IPS DF 4.7 (cell line): Measurements from ENCODE around the gene ZBTB5.

Source experiments
- DNase-seq: peaks from one replicate; pipeline ENCODE4 v3.0.0-alpha.2; 2013; ENCODE audit warnings: low spot score; ENCODE audit errors: extremely low read depth

The ZBTB5 gene

DNA sequence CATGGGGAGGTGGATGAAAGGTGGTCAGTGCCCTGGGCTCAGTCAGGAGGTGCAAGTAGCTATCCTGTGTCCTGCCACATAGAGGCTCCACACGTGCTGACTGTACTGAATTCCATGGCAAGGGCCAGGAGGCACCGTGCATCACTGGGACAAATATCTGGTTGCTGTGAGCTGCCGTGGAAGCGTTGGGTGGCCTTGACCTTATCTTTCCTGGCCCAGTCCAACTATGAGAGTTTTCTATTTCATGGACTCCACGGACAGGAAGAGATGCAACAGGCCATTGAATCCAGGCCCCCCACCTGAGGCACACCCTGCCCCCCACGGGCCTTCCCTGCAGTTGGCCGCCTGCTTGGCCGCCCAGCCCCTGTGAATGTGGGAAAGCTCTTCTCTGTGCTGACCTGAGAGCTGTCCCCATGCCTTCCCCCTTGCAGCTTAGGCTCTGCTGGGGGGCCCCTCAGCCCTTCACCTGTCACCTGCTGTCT lies 41.0 kb downstream of the ZBTB5 start:
- DNase-seq: no peak

DNA sequence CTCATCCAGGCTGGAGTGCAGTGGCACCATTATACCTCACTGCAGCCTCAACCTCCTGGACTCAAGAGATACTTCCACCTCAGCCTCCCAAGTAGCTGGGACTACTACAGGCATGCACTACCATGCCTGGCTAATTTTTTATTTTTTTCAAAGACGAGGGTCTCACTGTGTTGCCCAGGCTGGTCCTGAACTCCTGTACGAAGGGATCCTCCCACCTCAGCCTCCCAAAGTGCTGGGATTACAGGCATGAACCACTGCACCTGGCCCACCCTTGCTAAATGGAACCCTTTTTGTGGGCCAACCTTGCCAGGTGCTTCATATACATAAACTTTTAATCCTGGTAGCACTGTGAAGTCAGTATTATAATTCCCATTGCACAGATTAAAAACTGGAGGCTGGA lies 41.7 kb downstream of the ZBTB5 start:
- DNase-seq: no peak

DNA sequence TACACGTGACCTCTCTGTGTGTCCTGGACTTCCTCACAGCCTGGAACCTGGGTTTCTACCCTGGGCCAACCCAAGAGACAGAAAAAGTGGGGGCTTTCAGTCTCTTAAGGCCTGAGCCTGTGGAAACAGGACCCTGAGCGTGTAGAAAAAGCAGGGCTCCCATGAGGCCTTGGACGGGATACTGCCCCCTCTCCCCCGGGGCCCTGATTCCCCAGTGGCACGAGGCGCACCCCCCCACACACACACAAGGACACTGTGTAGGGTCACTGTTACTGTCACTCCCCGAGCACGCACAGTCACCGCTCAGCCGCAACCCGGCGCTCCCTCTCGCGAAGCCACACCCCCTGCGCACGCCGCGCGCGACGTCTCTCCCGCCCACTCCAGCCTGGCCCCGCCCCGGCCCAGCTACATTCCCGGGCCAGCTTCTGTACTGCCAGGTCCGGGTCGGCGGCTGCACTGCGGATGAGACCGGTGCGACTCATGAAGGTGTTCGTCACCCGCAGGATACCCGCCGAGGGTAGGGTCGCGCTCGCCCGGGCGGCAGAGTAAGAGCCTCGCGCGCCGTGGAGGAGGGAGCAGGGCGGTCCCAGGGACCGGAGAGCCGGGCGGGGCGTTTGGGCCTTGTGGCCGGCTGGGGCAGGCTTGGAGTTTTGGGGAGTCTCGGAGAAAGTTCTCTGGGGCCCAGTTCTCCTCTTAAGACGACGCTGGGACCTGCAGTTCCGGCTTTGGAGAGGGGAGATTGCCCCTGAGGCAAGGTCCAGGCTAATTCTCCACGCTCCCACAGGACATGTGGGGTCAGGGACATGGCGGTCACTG lies 42.8 kb downstream of the ZBTB5 start, which contains the start of gene GRHPR:
TSS of gene GRHPR (plus strand) at position 408 of the 816 bp plus-strand sequence. CDS start at position 463, 55 bp downstream.
- DNase-seq: no peak

DNA sequence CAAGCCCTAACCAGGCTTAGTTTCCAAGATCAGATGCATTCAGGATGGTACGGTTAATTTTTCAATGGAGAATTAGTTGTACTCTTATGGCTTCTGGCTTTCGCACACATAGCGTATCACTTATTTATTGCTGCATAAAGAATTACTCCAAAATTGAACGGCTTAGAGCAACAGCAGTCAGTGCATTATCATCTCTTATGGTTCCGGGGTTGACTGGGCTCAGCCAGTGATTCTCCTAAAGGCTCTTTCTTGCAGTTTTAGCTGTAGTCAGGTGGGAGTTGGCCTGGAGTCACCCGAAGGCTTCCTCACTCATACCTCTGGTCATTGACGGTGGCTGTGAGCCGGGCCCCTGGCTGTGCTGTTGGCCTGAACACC lies 43.3 kb downstream of the ZBTB5 start:
- DNase-seq: no peak

DNA sequence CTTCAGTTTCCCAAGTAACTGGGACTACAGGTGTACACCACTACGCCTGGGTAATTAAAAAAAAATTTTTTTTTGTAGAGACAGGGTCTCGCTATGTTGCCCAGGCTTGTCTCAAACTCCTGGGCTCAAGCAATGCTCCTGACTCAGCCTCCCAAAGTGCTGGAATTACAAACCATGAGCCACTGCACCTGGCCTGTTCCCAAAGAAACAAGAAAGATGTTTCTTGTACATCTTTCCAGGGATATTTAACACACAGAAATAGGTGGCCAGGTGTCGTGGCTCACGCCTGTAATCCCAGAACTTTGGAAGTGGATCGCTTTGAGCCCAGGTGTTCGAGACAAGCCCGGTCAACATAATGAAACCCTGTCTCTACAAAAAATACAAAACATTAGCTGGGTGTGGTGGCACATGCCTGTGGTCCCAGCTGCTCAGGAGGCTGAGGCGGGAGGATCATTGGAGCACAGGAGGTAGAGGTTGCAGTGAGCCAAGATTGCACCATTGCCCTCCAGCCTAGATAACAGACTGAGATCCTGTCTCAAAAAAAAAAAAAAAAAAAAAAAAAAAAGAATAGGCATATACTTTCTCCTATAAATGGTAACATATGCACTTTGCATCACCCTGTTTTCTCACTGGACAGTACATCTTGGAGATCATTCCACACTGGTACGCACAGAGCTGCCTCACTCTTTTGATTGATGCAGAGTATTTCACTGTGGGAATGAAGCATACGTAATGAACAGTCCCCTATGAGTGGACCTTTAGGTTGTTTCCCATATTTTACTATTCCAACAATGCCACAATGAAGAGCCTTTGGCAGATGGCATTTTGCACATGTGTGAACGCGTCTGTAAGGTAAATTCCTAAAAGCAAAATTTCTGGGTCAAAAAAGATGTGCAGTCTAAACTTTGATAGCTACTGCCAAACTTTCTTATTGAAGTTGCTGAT lies 44.7 kb downstream of the ZBTB5 start:
- DNase-seq: no peak

DNA sequence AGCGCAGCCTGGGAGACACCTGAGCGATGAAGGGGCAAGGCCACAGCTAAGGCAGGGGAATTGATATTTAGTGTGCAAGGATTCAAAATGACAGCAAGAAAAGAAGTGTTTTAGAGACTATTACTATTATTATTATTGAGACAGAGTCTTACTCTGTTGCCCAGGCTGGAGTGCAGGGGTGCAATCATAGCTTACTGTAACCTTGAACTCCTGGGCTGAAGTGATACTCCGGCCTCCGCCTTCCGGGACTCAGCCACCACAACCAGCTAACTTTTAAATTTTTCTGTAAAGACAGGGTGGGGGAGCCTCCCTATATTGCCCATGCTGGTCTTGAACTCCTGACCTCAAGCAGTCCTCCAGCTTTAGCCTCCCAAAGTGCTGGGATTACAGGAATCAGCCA lies 46.0 kb downstream of the ZBTB5 start:
- DNase-seq: no peak

DNA sequence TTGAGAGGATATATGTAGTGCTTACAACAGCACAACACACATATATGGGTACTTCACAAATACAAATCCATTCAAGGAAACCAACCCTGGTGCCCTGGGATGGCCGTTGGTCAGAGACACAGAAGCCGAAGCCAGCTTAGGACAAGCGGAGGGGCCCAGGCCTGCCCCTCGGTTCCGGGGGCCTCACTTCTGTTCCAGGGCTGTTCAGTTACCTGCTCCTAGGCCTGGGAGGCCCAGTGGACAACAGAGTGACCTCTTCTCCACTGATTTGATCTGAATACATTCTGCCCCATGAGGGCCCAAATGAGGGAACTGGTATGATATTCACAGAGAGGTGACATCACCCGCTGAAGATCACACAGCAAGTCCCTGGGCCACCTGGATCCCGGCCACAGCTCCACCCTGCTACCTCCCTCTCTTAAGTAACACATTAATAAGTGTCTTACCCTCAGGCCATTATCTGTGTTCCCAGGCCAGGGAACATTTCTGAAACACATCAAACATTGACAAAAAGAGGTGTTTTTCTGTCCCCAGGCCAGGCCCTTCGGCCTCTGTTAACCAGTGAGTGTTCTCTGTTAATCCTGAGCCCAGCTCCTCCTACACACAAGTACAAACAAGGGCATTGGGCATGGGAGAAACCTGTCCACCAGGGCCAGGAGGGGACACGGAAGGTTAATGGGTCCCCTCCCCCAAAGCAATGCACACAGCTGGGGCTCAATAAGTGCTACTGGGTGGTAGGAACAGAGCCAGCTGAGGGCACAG lies 47.2 kb downstream of the ZBTB5 start:
- no peak for DNase-seq

DNA sequence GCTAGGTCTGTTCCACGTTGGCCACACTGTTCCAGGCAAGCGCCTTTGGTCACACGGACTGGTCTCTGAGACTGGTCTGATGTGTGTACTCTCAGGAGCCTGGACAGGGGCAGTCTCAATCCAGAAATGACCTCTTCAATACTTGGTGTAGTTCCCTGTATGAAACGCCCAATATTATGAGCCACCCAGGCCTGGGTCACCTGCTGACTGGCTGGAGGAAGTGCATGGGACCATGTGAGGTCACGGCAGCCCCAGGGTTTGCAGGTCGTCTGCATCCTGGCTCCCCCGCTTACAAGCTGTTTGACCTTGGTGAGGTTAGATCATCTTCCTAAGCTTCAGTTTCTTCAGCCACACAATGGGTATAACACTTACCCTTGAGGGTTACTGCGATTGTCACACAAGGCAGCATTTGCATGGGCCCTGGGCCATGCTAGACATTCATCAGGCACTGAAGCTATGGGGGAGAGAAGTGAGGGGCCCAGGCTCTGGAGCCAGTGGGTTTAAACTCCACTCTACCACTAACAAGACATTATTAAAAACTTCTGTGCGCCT lies 47.9 kb downstream of the ZBTB5 start:
- DNase-seq: no peak

DNA sequence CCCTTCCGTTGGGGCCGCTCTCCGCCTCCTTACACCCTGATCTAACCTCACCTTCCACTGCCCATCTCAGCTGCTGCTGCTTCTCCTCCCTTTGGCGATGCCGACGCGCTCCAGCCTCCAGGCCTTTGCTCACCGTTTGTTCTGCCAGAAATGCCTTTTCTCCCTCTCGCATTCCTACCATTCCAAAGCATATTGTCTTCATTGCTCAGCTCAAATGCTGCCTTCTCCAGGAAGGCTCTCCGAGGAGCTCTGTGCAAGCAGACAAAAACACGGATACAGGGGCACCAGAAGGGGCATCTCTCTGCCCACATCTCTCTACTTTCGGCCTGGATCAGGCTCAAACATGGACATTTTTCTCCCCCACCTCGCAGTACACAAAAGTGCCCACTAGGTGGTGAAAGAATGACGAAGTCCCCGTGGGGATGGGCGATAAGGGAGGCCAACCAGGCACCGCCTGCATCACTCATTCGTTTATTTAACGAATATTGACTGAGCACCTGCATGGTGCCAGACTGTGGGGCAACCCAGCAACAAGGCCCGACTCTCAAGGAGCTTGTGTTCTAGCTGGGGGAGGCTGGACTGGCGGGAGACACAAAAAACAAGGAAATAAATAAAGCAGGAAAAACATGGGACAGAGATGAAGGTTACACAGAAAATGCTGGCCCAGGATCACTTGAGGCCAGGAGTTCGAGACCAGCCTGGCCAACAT lies 50.1 kb downstream of the ZBTB5 start:
- DNase-seq: peak; percentile 74

DNA sequence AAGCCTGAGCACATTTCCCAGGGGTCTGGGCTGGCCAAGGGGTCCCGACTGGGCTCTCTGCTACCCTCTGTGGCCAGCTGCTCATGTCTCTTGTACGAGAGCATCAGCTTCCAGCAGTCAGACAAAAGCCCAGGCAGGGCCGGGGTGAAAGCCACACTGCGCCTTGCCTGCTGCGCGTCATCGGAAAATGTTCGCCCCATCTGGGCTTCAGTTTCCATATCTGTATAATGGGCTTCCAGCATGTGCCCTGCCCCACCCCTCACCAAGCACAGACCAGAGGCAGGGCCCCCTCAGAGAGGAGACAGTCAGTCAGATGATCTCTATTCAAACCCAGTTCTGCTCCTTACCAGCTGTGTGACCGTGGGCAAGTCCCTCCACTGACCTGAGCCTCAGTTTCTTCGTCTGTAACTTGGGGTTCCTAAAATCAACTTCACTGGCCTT lies 50.7 kb downstream of the ZBTB5 start:
- DNase-seq: no peak

DNA sequence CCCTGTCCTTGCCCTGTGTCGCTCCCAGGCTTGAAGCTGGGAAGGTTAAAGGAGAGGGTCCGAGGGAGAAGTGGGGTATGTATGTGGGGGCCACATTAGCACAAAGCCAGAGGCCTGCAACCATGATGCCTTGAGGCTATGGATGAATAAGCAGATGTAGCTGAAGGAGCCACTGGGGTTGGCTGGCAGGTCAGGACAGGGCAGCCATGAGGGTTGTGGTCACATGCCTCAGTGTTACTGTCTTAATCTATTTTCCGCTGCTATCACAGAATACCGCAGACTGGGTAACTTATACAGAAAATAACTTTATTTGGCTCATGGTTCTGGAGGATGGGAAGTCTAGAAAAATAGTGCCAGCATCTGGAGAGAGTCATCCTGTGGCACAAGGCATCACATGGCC lies 51.9 kb downstream of the ZBTB5 start:
- no peak for DNase-seq

DNA sequence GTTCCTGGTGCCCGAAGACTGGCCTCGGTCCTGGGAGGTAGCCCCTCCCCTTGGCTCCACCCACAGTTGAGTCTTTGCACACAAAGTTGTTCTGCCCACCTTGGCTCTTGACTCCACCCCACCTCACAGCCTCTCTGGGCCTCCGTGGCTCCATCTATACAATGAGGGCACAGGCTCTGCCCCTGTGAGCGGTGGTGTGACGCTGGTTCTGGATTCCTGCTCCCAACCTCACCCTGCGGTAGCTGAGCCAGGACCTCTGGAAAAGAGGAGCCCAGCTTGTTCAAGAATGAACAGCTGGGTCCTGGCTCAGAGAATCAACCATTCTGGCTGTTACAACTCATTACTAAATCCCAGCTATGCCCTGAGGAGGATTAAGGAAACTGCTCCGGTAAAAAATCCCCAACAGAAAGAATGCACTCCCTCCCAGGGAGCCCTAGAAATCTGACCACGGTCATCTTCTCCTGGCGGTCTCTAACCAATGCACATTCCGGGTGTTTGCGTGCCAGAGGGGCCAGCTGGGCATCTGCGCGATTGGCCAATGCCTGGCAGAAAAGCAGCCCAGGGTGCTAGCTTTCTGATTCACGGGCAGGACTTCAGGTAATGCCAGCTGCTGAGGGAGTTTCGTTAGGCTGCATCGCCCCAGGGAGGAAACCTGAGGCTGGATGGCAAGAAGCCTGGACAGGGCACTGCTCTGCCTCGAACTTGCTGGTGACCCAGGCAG lies 52.7 kb downstream of the ZBTB5 start:
- no peak for DNase-seq

DNA sequence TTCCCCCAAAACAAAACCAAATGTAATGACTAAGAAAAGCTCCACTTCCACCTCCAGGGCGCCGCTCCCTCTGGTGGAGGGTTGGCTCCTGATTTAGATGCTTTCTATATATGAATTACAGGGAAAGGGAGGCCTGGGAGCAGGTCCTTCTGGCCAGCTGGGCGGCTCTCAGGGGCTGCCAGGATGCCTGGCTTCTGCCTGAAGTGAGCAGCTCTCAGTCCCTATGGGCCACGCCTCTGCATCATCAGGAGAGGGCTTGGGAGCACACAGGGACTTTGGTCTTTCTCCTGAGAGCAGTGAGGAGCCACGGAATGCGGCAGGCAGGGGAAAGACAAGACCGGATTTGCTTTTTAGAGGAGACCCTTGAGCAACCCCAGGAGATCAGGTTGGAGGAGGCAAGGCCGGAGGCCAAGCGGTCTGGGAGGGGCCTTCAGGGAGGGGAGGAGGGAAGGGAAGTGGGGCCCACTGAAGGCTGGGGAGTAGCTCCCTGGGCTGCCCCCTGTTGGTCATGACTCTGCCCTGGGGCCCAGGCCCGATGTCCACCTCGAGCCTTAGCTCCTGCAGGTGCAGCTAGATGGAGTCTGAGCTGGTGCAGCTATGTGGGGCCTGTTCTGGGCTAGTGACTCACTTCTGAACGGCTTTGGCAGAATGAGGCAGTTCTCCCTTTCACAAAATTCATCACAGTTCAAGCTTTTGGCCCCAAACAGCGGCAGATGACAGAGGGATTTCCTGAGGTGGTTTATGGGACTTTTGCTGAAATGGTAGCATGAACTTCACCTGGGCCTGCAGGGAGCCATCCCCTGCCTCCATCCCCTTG lies 54.1 kb downstream of the ZBTB5 start:
- no peak for DNase-seq

DNA sequence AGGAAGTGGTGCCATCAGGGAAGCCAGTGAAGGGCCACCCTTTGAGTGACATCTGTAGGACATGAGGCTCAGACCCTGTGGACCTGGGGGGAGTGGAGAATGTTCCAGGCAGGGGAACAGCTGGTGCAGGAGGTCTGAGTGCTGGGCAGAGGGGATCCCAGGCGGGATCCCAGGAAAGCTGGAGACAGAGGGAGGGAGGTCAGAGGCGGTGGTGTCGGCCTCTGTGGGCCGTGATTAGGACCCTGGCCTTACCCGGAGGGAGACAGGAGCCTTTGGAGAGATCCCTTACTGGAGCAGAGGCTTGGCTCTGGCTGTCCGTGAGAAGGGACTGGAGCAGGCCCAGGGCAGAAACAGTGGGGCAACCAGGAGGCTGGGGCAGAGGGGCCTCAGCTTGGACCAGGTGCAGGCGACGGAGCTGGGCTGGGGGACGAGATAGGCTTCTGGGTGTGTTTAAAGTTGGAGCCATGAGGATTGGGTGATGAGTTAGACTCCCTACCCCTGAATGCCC lies 54.8 kb downstream of the ZBTB5 start:
- no peak for DNase-seq

DNA sequence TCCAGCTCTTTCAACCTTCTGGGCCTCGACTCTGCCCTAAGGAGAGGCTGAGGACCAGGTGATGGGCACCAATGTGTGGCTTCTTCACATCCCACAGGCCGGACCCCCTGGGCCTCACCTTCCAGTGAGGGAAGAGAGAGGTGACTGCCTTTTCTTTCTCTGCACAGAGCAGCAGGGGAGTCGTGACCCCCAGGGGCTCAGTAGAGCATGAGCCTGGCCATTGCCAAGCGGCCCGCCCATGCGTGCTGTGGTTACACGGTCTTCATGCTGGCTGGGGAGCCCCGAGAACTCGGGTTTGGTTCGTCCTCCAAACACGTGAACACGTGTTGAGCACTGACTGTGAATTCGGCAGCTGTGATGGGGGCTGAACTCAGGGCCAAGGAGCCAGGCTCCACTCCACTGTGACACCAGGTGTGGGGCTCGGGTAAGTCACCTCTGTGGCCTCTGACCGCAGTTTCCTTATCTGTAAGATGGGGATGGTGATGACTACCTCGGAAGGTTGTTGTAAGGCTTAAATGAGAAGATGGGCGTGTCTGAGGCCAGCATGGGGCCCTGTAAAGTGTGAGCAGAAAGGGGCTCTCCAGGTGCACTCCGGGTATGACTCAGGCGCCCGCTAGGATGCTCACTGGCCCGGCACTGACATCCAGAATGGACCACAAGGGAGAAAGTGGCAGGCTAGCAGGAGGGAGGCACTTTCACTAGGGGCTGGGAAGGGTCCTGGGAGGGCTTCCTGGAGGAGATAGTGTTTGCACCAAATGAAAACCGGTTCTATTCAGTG lies 56.1 kb downstream of the ZBTB5 start:
- no peak for DNase-seq

DNA sequence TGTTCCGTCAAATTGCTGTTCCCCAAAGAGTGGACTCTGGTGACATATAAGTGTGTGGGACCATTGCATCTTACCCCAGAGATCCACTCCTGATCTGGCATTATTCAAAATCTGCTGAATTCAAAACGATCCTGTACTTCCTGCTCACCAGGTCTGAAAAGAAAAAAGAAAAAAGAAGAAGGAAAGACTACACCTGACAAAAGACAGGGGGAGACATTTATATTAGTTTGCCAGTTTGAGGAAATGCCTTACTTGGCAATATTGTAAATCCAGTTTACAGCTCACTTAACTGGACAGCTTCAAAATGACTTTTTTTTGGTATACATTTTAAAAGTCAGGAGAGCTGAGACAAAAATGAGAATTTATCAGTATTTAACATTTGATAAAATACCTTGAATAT lies 57.8 kb downstream of the ZBTB5 start:
- DNase-seq: no peak

DNA sequence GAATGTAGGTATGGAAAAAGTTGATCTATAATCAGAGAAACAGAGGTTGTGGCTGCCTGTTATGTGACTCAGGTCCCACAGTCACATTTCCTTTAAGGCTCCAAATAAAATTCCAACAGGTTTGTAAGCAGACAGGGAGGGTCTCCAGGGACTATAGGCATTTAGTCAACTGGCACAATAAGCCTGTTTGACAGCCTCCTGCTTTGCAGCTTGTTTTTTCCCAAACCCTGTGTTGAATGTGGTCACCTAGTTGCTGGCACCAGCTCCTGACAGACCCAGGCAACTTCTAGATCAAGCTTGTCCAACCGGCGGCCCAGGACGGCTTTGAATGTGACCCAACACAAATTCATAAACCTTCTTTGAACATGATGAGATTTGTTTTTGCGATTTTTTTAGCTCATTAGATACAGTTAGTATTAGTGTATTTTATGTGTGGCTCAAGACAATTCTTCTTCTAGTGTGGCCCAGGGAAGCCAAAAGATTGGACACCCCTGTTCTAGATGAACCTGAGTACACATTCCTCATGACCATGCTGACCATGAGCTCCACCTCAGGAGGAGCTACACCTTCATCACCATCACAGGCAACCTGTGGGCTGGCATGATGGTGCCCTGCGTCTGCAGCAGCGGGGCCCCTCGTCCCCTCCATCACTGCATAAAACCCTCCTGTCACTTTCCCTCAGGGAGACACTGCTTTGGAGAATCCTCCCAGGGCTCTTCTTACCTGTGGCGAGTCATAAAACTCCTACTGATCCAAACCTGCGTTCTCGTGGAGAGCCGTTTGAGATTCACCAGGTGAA lies 58.4 kb downstream of the ZBTB5 start:
- DNase-seq: no peak
